Heart left ventricle (tissue), 16 donors: ENCODE results near the gene LGALS14. TPM values are rescaled to one million over a fixed set of nuclear protein-coding genes. Genes with fewer than 3 reads are reported as not detected.
"Not testable (repeated sequence)": the region's sequence is repeated elsewhere in the genome, so short reads cannot be mapped to it uniquely, and the experiment has no call there.

Experiments used
- ATAC-seq, 4 donors: fragments of 200-7000 bp; cut with Tn5 transposase; one replicate each; pipeline ENCODE4 v1.9.1; 2020 to 2022; ENCODE audit warnings: moderate library complexity in 4 of 4, mild to moderate bottlenecking in 3 of 4, moderate number of reproducible peaks in 1 of 4
- DNase-seq, 5 donors: peaks; one replicate each; pipeline ENCODE4 v3.0.0-alpha.2; 2020
- H3K27ac ChIP-seq, 12 donors: fragments of 200-600 bp; sonication (generic) in 4 of 12; one replicate each; pipeline versions ENCODE4 v1.5.0 to v1.8.0; 2016 to 2022; ENCODE audit warnings: mild to moderate bottlenecking in 2 of 12
- H3K27me3 ChIP-seq, 9 donors: fragments of 200-600 bp; sonication (generic) in 2 of 9; one replicate each; pipeline versions ENCODE4 v1.5.1 to v1.8.0; 2016 to 2022; ENCODE audit warnings: mild to moderate bottlenecking in 3 of 9
- H3K36me3 ChIP-seq, 9 donors: fragments of 200-600 bp; sonication (generic) in 2 of 9; one replicate each; pipeline versions ENCODE4 v1.5.0 to v1.8.0; 2018 to 2022; ENCODE audit warnings: mild to moderate bottlenecking in 2 of 9
- H3K4me1 ChIP-seq, 12 donors: fragments of 200-600 bp; sonication (generic) in 4 of 12; one replicate each; pipeline versions ENCODE4 v1.5.0 to v1.8.0; 2016 to 2022; ENCODE audit warnings: mild to moderate bottlenecking in 3 of 12
- H3K4me3 ChIP-seq, 12 donors: fragments of 200-600 bp; sonication (generic) in 4 of 12; one replicate each; pipeline versions ENCODE4 v1.5.0 to v1.8.0; 2017 to 2022; ENCODE audit warnings: mild to moderate bottlenecking in 9 of 12, moderate library complexity in 4 of 12
- H3K9me3 ChIP-seq, 12 donors: fragments of 200-600 bp; sonication (generic) in 4 of 12; one replicate each; pipeline versions ENCODE4 v1.5.0 to v1.8.0; 2016 to 2022; ENCODE audit warnings: mild to moderate bottlenecking in 1 of 12
- CTCF ChIP-seq, 12 donors: fragments of 200-600 bp; sonication (generic) in 4 of 12; IDR thresholded peaks; one replicate each; pipeline versions ENCODE4 v1.5.0 to v1.8.0; 2018 to 2022; ENCODE audit warnings: antibody characterized with exemption in 12 of 12, mild to moderate bottlenecking in 5 of 12
- POLR2A ChIP-seq, 2 donors: fragments of 450-650 bp; IDR thresholded peaks; one replicate each; pipeline ENCODE4 v1.6.1; 2017; ENCODE audit warnings: antibody characterized with exemption in 2 of 2, mild to moderate bottlenecking in 2 of 2, moderate library complexity in 2 of 2
- WGBS, 4 donors: extraction: QIAGEN DNeasy Blood & Tissue Kit in 2 of 4; methylation state at CpG; one replicate each; pipeline versions ENCODE4 v1.1.5 to v1.1.7; 2013 to 2018; 5-methylcytosine and 5-hydroxymethylcytosine counted together
- intact Hi-C, 10 donors: fragments of 100-400 bp; cut with DNase I; formaldehyde crosslinking; loops; one replicate each; pipeline versions ENCODE4 v1.11.1 to v1.14.2; 2022
- polyA plus RNA-seq, 2 donors: library from polyadenylated mRNA; stranded (reverse); fragments of 200-250 nt; gene quantifications; one replicate each; pipeline ENCODE4 v1.2.3, GENCODE V29; 2013
- total RNA-seq, 9 donors: library from RNA; depleted of rRNA in 2 of 9; stranded (reverse); fragments of >200 nt in 2 of 9; fragmentation: NEBNext Ultra II Directional in 3 of 9; extraction: Animal tissue kit (Norgen Biotek cat#: 25700) in 3 of 9; gene quantifications; one replicate each; pipeline versions ENCODE4 v1.1.0 to v1.2.4, GENCODE V29; 2016 to 2023
- donor health status: ischemic (EF 13 %, LVEDD 7.1; RV severe dilation, severe dysfunction).
- donor health status: healthy with polysubstance abuse.
- donor health status: DM: no; HTN: yes; CAD: no.
- donor health status: DM: no; HTN: no; CAD: no.
- donor health status: ischemic (EF 25% LVEDD 6.9; RV normal size, moderate dysfunction).
- donor health status: ischemic (EF 25% LVEDD 5.7; RV mildly dilated, moderate dysfunction).
- donor health status: healthy.
- donor health status: DM: yes; HTN: yes; CAD: no.
- donor health status: ischemic (EF 35%, LVEDD 5.7; RV mildly dilated, moderate dysfunction).
- donor health status: nonischemic (EF 11% LVEDD 7.7; RV severe dilation, severe dysfunction).
- donor health status: DM: yes; HTN: yes; CAD: no.
- donor health status: PGD.
- donor health status: ischemic (EF 29% LVEDD 5.4; RV normal size, mild dysfunction).
- donor health status: nonischemic (EF 23%, LVEDD 6.1; RV moderate dilation, normal function).

The LGALS14 gene
- total and polyA plus RNA-seq, 11 donors = not detected

GRCh38 chr19:39684267-39684666 lies 20.0 kb upstream of the LGALS14 start:
- TF ChIP-seq CTCF (IDR thresholded peaks at IDR 0.05) (no peak), POLR2A (IDR thresholded peaks at IDR 0.05) (no peak)
- DNase-seq = no peak
- Histone ChIP-seq H3K9me3 (peaks cover 0 to 6% (median 0%) of the 10 kb centered on the region in 12 donors), H3K36me3 (no peaks in the 10 kb centered on the region), H3K27me3 (peaks cover 0 to 5% (median 0%) of the 10 kb centered on the region in 9 donors), H3K4me3 (no peak overlapping the region), H3K27ac (no peak overlapping the region), H3K4me1 (peaks cover 0 to 13% (median 3%) of the 10 kb centered on the region in 12 donors)
- intact Hi-C loops = no loop called here
- ATAC-seq = no peak
- WGBS, 4 donors = 72 to 82% (median 77%) methylated on average over 5 of the region's 5 CpGs

GRCh38 chr19:39686739-39687138 lies 17.5 kb upstream of the LGALS14 start:
- intact Hi-C loops = no loop called here
- Histone ChIP-seq H3K4me3 (no peak overlapping the region), H3K27me3 (peaks cover 0 to 5% (median 0%) of the 10 kb centered on the region in 9 donors), H3K27ac (no peak overlapping the region), H3K9me3 (peaks cover 0 to 13% (median 0%) of the 10 kb centered on the region in 12 donors), H3K4me1 (no peaks in the 10 kb centered on the region), H3K36me3 (no peaks in the 10 kb centered on the region)
- 56 to 65% (median 64%) methylated on average over 3 of the region's 3 CpGs for WGBS, 4 donors
- TF ChIP-seq POLR2A (IDR thresholded peaks at IDR 0.05) (no peak), CTCF (IDR thresholded peaks at IDR 0.05) (no peak)
- ATAC-seq (no peak), DNase-seq (no peak)

- peaks cover 0 to 13% (median 0%) of the 10 kb centered on the region in 12 donors for H3K9me3 ChIP-seq
- H3K27ac ChIP-seq, H3K27me3 ChIP-seq, ATAC-seq, DNase-seq, intact Hi-C loops, H3K36me3 ChIP-seq, H3K4me1 ChIP-seq, H3K4me3 ChIP-seq: not testable (repeated sequence)
- WGBS, 4 donors = 35 to 50% (median 38%) methylated on average over 4 of the region's 4 CpGs
These were observed 15.6 kb upstream of the LGALS14 start for GRCh38 chr19:39688637-39689036.

GRCh38 chr19:39692166-39692565 lies 12.1 kb upstream of the LGALS14 start:
- no peak for ATAC-seq
- no peaks in the 10 kb centered on the region for H3K36me3 ChIP-seq
- no peaks in the 10 kb centered on the region for H3K4me1 ChIP-seq
- TF ChIP-seq POLR2A (IDR thresholded peaks at IDR 0.05) = no peak
- no peak for TF ChIP-seq CTCF (IDR thresholded peaks at IDR 0.05)
- no peak overlapping the region for H3K4me3 ChIP-seq
- peaks cover 0 to 8% (median 1%) of the 10 kb centered on the region in 9 donors for H3K27me3 ChIP-seq
- H3K9me3 ChIP-seq = peaks cover 0 to 13% (median 0%) of the 10 kb centered on the region in 12 donors
- intact Hi-C loops = no loop called here
- DNase-seq = no peak
- no peak overlapping the region for H3K27ac ChIP-seq
- WGBS, 4 donors = 74 to 87% (median 78%) methylated on average over 3 of the region's 3 CpGs

- TF ChIP-seq CTCF (IDR thresholded peaks at IDR 0.05) (no peak), POLR2A (IDR thresholded peaks at IDR 0.05) (no peak)
- ATAC-seq = no peak
- Histone ChIP-seq H3K36me3 (no peaks in the 10 kb centered on the region), H3K27me3 (peaks cover 0 to 8% (median 3%) of the 10 kb centered on the region in 9 donors), H3K9me3 (peaks cover 0 to 13% (median 0%) of the 10 kb centered on the region in 12 donors), H3K4me3 (no peak overlapping the region), H3K27ac (no peak overlapping the region), H3K4me1 (no peaks in the 10 kb centered on the region)
- intact Hi-C loops = no loop called here
- no peak for DNase-seq
- 65 to 72% (median 69%) methylated on average over 1 of the region's 1 CpG for WGBS, 4 donors
These were observed 11.5 kb upstream of the LGALS14 start for GRCh38 chr19:39692822-39693221.
